ENCODE results near the gene CERS6.

CERS6 gene

GRCh38 chr2:168814046-168814445, 358.0 kb downstream of the CERS6 start:
- no peak for DNase-seq

- DNase-seq: no peak
These were observed 359.2 kb downstream of the CERS6 start for GRCh38 chr2:168814939-168815907.

GRCh38 chr2:168816369-168816768, 360.3 kb downstream of the CERS6 start:
- no peak for DNase-seq

GRCh38 chr2:168819050-168819715, 363.1 kb downstream of the CERS6 start:
- DNase-seq: no peak

- no peak for DNase-seq
These were observed 363.9 kb downstream of the CERS6 start for GRCh38 chr2:168819829-168820489.

- DNase-seq: no peak
These were observed 365.5 kb downstream of the CERS6 start for GRCh38 chr2:168821577-168821976.

GRCh38 chr2:168821992-168822391, 365.9 kb downstream of the CERS6 start:
- DNase-seq: no peak
